SKM-1 (cell line): Measurements from ENCODE around the gene PLXNA4.

Experiments
- DNase-seq: peaks from one replicate; lab custom pipeline; 2025; ENCODE audit not compliant: unreplicated experiment; lab: John Stamatoyannopoulos, UW

PLXNA4 gene

DNA sequence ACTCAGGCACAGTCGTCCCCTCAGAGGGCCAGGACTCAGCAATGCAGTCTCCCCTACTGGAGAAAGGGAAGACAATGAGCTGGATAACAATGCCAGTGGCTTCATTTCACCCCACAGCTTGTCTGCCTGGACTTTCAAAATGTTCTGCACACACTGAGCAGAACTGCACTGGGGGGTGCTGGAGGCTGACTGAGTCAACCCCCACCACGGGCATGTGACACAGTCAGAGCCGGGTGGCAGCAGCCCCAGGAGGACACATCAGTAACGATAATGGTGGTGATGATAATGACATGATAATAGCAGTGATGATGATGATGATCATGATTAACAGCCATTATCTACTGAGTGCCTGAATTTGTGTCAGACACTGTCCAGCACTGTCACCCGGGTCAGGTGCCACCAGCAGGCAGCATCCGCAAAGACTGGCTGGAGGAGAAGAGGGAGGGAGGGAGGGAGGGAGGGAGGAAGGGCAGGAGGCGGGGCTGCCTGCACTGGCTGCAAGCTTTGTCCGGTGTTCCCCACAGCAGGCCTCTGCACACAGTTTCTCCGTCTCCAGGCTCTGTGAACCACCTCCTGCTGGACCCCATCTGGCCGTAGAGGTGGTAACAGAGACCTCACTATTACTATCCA, 67.4 kb downstream of the PLXNA4 start:
- DNase-seq: no peak

DNA sequence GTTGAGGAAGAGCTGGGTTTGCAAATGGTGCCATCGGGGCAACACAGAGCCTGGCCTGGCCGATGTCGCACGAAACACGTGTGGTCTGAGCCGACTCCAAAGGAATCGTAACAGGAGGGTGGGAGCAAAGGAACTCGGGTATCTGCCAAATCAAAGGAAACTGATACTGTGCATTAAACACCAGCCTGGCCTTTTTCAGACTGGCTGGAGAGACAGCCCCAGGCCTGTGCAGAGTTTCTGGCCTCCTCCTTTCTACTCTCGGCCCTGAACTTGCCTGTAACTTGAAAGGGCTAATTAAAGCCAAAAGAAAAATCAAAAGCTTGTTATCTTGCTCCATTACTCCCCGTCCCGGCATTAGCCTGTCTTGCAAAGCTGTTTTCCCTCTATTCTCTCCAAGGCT, 71.4 kb downstream of the PLXNA4 start:
- no peak for DNase-seq

DNA sequence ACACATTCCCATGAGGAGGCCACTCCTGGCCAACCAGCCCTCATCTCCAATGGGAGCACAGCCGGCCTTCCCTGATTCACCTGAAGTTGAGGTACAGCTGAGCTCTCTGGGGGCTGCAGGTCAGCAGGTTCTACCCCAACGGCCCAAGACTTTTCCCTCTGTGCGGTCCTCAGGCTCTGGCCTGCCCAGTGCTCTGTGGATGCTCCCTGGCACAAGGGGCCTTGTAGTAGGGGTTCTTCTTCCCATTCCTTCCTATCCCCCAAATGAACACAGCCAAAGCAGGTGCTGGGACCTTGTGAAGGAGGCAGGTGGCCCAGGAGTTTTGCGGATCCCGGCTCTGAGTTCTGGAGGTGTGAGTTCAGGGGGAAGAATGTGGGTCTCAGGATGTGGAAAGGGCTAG, 72.2 kb downstream of the PLXNA4 start:
- DNase-seq: no peak

DNA sequence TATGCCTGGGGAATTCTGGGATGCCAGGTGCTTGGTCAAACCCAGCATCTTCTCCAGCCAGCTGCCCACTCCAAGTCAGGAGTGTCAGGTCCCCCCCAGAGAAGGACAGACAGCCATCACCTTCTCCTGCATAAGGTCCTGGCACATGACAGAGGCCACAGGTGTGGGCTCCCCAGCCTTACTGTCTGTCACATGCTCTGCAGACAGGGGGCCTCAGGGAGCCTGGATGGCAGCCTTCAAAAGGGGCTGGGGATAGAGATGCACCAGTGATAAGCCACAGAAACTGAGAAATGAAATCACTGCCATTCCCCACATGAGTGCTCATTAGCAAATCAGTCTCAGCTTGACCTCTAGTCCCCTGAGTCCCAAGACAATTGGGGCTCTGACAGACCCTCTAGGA, 72.9 kb downstream of the PLXNA4 start:
- no peak for DNase-seq

DNA sequence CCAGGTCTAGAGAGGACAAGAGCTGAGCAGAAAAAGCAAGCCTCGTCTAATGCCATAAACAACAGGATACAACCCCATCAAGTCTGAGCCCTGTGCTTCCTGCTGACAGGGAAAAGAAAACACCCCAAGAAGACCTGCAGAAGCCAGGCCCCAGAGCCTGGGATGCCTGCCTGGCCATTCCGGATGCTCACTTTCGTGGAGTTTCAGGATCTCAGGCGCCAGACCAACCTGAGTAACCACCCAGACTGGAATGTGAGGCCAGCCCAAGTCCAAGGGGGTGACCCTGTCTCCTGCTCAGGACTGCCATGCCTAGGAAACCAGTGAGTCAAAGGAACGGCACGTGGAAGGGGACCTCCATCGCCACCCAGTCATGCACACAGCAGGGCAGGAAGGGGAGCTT, 74.3 kb downstream of the PLXNA4 start:
- no peak for DNase-seq

DNA sequence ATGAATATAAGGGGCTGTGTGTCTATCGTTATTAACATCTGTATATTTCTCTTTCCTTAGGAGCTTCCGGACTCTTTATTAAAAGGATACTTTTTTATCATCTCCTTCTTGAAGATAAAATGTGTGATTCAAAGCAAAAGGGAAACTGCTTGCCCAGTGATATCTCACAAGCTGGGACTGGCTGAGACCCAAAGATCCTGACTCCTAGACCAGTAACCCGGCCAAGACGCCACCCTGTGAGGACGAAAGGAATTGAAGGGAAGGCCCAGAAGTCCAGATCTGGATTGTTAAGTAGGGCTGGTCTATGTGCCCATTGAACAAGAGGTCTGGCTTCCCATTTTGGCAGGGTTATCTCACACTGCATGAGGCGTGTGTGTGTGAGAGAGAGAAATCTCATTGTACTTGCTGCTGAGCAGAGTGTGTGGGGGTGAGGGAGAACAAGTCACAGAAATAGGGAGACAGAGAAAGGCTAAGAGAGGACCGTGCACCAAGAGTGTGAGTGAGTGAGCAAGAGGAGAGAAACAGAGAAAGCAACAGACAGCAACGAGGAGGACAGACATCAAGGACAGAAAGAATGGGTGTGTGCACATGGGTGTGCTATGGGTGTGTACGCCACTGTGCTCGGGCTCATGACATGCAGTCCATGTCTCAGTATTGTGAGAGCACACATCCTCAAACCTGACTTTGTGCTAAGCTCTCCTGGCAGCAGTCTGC, 75.4 kb downstream of the PLXNA4 start:
- no peak for DNase-seq

DNA sequence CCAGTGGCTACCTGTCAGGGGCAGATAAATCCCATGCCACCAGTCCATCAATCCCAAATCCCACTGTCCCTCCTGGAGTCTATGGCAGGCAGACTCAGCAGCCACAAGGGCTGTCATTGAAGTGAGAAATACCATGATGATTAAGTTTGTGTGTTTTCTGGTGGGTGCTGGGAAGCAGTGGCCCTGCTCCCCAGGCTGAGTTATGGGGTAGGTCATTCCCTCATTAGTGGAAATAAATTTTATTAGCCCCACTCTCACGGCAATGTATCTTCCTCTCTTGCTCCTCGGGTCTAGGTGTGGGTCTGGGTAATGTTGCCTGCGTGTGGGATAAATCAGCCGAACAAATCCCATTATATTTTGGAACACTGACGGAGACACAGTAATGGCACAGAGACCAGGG, 76.8 kb downstream of the PLXNA4 start:
- DNase-seq: no peak

DNA sequence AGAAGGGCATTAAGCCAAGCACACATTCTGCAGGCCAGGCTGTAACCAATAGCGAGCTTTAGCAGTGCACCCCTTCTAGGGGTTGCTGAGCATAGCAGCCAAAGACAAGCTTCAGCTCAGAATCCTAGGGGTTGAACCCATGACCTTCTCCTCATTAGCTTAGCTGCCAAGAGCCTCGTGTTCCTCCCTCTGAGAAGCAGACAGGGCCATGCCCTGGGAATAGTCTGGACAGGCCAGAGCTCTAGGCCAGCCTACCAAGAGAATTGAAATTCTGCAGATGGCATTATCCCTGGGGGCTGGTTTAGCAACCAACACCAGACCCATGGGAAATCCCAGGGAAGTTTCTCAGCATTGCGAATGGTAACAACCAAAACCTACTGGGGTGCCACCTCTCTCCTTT, 77.2 kb downstream of the PLXNA4 start:
- DNase-seq: no peak

DNA sequence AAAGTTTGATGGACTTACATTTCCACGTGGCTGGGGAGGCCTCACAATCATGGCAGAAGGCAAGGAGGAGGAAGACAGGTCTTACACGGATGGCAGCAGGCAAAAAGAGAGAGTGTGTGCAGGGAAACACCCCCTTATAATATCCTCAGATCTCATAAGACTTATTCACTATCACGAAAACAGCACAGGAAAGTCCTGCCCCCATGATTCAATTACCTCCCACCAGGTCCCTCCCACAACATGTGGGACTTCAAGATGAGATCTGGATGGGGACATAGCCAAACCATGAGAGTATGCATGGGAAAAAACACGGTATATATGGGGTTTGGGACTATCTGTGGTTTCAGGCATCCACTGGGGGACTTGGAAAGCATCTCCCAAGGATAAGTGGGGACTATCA, 78.0 kb downstream of the PLXNA4 start:
- no peak for DNase-seq

DNA sequence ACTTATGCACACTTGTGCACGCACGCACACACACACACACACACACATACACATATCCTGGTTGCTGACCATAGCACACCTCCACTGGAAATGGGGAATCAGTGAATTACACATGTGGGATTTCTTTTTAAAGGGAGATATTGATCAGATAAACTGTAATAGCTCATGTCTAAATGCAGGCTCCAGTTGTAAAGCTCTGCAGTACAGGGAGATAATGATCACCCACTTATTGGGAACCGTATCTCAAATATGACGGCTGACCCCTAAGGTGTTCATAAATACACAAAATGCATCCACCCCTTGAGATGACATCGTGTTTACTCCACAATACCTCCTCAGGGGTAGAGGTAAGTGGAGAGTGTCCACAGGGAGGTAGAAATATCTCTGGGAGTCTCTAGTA, 79.2 kb downstream of the PLXNA4 start:
- DNase-seq: no peak

DNA sequence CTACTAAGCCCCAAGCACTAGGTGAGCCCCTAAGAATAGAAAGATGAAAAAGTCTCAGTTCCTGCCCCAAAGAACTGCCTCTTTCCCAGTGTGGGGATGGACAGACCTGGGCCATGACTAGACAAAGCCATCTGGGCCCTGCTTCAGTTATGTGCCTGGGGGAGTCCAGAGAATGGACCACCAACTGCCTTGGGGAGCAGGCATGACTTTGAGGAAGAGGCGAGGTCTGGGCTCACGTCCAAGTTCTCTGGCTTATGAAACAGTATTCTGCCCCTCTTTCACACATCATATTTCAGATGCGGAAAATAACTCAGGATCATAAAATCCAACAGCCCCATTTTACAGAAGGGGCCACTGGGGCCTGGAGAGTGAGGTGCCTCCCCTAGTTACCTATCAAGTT, 80.3 kb downstream of the PLXNA4 start:
- DNase-seq: no peak

DNA sequence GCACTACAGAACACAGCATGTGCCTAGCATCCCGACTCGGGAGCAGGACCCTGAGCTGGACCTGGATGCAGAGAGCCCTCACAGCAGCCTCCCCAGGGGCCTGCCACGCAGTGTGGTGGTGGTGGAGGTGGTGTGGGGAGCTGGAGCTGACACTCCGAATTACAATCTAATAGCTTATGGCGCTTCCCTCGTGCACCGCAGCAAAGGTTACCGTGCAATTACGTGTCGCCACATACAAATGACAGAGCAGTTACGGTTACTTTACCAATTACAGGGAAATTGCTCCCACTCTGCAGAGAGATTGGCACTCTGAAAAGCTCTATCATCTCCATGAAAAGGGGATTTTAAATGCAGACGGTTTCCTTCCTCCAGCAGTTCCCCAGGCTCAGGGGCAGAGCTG, 81.8 kb downstream of the PLXNA4 start:
- no peak for DNase-seq

DNA sequence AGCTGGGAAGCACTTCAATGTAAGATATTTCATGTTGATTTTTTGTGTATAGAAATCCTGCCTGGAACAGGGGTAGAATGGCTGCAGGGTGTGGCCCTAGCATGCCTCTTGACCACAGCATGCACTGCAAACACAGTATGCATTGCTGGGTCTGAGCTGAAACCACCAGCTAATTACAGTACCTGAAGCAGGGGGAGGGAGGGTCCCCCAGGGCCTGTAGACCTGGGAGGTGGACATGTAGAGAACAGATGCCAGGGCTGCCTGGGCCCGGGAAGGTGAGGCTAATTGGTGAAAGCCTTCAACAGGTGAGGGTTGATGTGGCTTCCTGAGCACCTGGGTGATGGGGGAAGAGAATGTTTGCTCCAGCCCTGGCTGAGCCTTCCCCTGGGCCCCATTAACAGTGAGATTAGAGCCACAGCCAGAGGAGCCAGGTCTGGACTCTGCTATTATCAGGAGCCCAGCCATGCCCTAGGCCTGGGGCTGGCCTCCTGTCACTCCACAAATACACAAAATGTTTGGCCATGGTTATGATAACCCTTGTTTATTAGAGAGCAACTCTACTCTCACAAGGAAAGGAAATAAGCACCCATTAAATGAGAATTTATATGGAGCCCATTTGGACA, 83.3 kb downstream of the PLXNA4 start:
- DNase-seq: no peak

DNA sequence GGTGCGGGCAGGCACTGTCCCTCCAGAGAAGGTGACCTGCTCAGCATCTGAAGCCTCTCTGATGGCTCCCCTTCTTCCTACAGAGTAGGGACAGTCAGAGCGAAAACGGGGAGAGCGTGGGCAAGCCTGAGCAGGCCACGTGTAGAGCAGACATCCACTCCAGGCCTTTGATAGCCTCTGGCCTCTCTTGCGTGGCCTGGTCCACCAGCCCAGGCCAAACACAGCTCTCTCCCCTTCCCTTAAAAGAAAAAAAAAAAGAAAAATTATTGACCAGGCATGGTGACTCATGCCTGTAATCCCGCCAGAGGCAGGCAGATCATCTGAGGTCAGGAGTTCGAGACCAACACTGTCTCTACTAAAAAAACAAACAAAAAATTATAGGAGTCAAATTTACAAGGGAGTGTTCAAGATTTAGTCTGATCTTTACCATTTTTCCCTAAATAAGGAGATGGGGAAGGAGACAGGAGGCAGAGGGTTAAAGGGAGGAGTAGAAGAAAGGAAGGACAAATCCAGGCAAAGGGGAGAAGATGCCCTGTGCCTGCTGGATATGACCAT, 84.8 kb downstream of the PLXNA4 start:
- no peak for DNase-seq

DNA sequence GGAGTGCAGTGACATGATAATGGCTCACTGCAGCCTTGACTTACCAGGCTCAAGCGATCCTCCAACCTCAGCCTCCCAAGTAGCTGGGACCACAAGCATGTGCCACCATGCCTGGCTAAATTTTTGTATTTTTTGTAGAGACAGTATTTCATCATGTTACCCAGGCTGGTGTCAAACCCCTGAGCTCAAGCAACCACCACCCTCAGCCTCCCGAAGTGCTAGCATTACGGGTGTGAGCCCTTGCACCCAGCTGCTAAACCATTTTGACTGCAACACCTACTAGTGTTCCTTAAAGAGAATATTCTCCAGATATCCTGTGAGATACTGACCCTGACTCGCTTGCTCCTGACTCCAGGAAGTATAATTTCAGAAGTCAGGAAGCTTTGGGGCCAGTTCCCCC, 85.8 kb downstream of the PLXNA4 start:
- DNase-seq: no peak

DNA sequence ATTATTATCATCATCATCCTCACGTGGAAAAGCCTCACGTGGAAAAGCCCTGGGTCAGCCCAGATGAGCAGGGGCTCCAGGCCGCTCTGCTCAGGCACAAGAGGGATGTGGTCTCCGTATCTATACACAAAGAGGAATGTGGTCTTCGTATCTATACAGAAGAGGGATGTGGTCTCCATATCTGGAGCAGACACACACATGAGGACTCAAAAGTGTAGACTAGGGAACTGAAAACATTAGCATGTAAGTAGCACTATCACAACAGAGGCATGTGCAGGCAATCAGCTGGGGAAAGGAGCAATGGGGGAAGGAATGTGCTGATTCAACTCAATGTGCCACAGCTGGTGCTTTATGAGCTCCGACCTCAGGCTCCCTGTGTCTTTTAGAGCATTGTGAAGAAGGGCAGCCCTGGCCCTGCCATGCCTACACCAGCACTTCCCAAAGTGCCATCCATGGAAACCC, 86.5 kb downstream of the PLXNA4 start:
- DNase-seq: no peak

DNA sequence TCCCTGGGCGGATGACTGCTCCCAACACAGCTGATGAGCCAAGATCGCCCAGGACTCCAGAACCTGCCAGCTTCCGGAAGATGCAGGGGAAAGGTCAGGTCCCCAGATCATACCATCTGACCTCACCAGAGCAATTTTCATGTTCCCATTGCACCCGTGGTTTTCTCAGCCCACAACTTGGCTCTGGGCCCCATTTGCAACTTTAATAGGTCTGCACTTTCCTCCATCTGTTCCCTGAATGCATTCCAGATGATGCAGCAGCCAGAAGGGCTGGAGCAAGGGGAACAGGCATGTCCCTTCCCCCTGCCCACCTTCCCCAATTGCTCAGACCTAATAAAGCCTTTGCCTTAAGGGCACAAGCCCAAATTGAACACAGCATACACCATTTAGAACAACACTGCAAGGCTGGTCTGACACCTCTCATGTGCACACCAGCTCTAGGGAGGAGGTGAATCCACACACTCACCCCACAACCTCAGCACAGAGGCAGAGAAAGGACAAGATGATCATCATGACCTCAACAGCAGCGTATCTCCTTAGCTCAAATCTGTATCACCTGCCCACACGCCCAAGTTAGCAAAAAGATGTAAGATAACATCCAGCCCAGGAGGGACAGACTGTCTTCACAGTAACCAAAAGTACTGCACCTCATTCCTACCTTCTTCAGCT, 87.5 kb downstream of the PLXNA4 start:
- no peak for DNase-seq

DNA sequence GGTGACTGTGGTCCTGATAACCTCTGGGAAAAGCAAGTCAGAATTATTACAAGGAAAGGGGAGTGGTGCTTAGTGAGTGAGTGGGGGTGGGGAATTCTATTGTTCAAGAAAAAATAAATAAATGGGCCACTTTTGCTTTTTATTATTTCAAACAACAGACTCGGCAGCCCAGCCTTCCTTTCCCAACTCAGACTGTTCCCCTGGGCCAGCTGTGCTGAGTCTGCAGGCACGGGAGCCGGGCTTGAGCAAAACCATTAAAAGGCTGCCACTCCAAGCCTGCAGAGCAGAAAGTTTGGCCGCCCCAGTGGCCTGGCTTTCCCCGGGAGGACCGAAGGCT, 90.0 kb downstream of the PLXNA4 start:
- DNase-seq: no peak

DNA sequence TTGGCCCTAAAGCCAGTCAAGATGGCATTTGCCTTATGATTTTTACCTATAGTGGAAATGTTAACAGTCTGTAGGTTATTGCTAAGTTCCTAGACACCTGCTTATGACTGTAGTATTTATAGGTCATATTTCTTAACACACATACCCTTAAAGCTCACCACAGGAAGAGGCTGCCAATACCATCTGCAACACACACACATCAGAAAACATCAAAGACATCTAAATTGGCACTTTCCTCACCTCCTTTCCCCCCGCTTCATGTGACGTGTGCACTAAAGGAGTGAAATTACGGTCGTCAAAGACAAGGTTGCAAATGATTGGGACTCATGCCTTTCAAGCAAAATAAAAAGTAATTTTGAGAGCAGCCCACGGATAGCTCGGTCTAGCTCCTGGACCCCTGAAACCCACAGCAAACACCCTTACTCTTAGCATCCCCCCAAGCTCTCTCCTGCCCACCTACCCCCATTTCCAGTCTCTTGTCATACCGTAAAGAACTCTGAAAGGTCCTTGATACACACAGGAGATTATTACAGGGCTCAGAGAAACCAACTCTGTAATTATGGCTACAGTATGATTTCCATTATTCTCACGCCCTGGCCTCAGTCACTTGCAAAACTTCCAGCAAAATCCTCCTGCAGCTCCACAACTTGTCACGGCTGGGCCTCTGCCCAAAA, 90.5 kb downstream of the PLXNA4 start:
- DNase-seq: no peak

DNA sequence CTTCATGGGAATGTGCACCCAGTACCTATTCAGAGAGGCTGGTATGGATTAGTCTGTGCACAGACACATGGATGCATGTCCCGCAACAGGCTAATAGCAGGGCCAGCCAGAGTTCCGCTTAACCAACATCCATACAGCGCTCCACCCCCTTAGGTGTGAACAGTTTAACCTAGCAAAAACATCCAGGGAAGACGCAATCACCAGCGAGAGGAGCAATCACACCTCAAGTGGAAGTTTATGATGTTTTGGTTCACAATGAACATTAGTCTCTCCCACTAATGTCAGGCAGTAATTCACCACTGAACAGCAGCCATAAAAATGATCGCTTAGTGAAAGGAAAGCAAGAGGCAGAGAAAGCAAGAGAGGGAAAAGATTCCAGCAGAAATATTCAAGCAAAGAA, 91.1 kb downstream of the PLXNA4 start:
- no peak for DNase-seq

DNA sequence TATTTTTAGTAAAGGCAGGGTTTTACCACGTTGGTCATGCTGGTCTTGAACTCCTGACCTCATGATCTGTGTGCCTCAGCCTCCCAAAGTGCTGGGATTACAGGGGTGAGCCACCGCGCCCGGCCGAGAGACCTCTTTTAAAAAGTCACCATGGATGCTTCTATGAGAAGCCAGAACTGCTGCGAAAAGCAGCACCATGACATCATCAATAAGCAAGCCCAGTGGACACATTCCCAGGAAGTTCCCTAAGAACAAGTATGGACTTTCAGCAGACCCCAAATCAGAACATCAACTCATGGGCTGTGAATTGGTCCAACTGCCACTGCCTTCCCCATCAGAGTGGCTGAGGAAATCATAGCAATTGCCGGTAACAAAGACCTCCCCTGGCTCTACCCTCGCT, 93.4 kb downstream of the PLXNA4 start:
- no peak for DNase-seq
